Fibroblast of the aortic adventitia (primary cell): ENCODE results near the gene CYP27A1. TPM values are rescaled to one million over a fixed set of nuclear protein-coding genes. Genes with fewer than 3 reads are reported as not detected.

Experiments used
- DNase-seq: peaks from one replicate; pipeline ENCODE4 v3.0.0-alpha.2; 2010; ENCODE audit warnings: low read depth
- H3K4me3 ChIP-seq: 2 replicates; pipeline ENCODE4 v1.5.1; 2011; ENCODE audit warnings: low read depth, mild to moderate bottlenecking, control low read depth, low read length, moderate library complexity
- CTCF ChIP-seq: IDR thresholded peaks from 2 replicates; pipeline ENCODE4 v1.5.1; 2011; ENCODE audit warnings: mild to moderate bottlenecking, low read length, control low read depth, inconsistent platforms; ENCODE audit not compliant: insufficient read depth
- total RNA-seq: library from RNA; depleted of rRNA; stranded (reverse); fragments of >200 nt; gene quantifications from 2 replicates; pipeline ENCODE4 v1.2.3, GENCODE V29; 2012; ENCODE audit warnings: low replicate concordance

Gene CYP27A1
- total RNA-seq, 1 donor: 10.5 TPM

GRCh38 chr2:218785103-218785502 lies 3.2 kb downstream of the CYP27A1 start:
- DNase-seq: no peak
- no peak overlapping the region for H3K4me3 ChIP-seq
- no peak for TF ChIP-seq CTCF

- no peak overlapping the region for H3K4me3 ChIP-seq
- TF ChIP-seq CTCF: no peak
- no peak for DNase-seq
Measured at GRCh38 chr2:218786133-218786532, 4.2 kb downstream of the CYP27A1 start.

- H3K4me3 ChIP-seq: no peak overlapping the region
- DNase-seq: peak; percentile 43
- no peak for TF ChIP-seq CTCF
Measured at GRCh38 chr2:218788529-218789255, 6.7 kb downstream of the CYP27A1 start.

- no peak overlapping the region for H3K4me3 ChIP-seq
- no peak for DNase-seq
- no peak for TF ChIP-seq CTCF
Measured at GRCh38 chr2:218792433-218792832, 10.5 kb downstream of the CYP27A1 start.

- no peak for DNase-seq
- TF ChIP-seq CTCF: no peak
- H3K4me3 ChIP-seq: no peak overlapping the region
Measured at GRCh38 chr2:218796691-218797090, 14.7 kb downstream of the CYP27A1 start.

GRCh38 chr2:218798767-218799504 lies 17.0 kb downstream of the CYP27A1 start:
- H3K4me3 ChIP-seq: no peak overlapping the region
- TF ChIP-seq CTCF: no peak
- peak; percentile 4 for DNase-seq
